ENCODE measurements around the gene UBE2V1.

DNA sequence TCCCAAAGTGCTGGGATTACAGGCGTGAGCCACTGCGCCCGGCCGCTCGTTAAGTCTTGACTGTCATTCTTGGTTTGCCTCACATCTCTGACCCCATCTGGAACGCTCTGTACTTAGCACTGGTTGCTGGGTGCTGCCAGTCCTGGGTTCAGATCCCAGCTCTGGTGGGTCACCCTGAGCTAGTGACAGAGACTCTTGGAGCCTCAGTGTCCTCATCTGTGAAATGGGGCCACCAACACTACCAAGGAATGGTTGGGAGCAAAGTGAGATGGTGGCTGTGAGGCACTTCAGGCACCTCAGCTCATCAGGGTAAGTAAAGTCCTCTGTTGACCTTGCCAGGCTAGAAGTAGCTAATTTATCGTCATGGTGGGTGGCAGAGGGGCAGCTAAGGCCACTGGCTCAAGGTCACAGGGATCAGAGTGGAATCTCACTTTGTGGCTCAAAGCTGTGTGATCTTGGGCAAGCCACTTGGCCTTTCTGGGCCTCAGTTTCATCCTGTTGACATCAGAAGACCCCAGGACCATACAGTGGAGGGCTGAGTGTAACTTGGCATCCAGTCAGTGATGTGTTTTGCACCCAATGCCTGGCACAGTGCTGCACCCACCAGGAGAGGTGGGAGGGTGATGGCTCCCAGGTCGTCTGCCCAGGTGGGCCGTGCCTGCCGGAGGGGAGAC lies 46.7 kb downstream of the UBE2V1 start:
- TF ChIP-seq CTCF (IDR thresholded peaks at IDR 0.05) (no peak), POLR2A (IDR thresholded peaks at IDR 0.05) (no peak)

All from uterus (tissue), 2 donors.